AG10803 (cell line): ENCODE results near the gene KYNU.
A peak's percentile ranks its signal among the peaks of the same experiment; 100 is the strongest.
"Not testable (repeated sequence)": the region's sequence is repeated elsewhere in the genome, so short reads cannot be mapped to it uniquely, and the experiment has no call there.

Experiments
- DNase-seq: peaks from one replicate; pipeline ENCODE4 v3.0.0; 2010; ENCODE audit warnings: low read depth
- H3K4me3 ChIP-seq: 2 replicates; pipeline ENCODE4 v1.5.1; 2011; ENCODE audit warnings: mild to moderate bottlenecking, low read length, control low read depth
- CTCF ChIP-seq: conservative IDR thresholded peaks from 2 replicates; pipeline ENCODE4 v1.5.1; 2011; ENCODE audit warnings: mild to moderate bottlenecking, low read length, control low read depth, inconsistent platforms

The KYNU gene

GRCh38 chr2:143015656-143016055 is 138.2 kb downstream of the KYNU start:
- H3K4me3 ChIP-seq = no peak overlapping the region
- TF ChIP-seq CTCF = no peak
- no peak for DNase-seq

GRCh38 chr2:143026411-143027054 is 149.1 kb downstream of the KYNU start:
- TF ChIP-seq CTCF = no peak
- no peak overlapping the region for H3K4me3 ChIP-seq
- DNase-seq = no peak

GRCh38 chr2:143029141-143029540 is 151.7 kb downstream of the KYNU start:
- DNase-seq = no peak
- no peak for TF ChIP-seq CTCF
- no peak overlapping the region for H3K4me3 ChIP-seq

GRCh38 chr2:143030127-143030526 is 152.7 kb downstream of the KYNU start:
- no peak for DNase-seq
- no peak for TF ChIP-seq CTCF
- no peak overlapping the region for H3K4me3 ChIP-seq

- H3K4me3 ChIP-seq = no peak overlapping the region
- DNase-seq = peak; percentile 80
- peak; percentile 96 for TF ChIP-seq CTCF
Measured at GRCh38 chr2:143034292-143035074, 157.0 kb downstream of the KYNU start.

- H3K4me3 ChIP-seq = no peak overlapping the region
- no peak for TF ChIP-seq CTCF
Measured at GRCh38 chr2:143051465-143051864, 174.0 kb downstream of the KYNU start.

GRCh38 chr2:143053437-143053836 is 176.0 kb downstream of the KYNU start:
- DNase-seq, H3K4me3 ChIP-seq: not testable (repeated sequence)

More at GRCh38 chr2:143051465-143051864, 174.0 kb downstream of the KYNU start:
- no peak for DNase-seq
